Measurements from ENCODE around the gene PDZD7. TPM values are rescaled to one million over a fixed set of nuclear protein-coding genes. Genes with fewer than 3 reads are reported as not detected.
A peak's percentile ranks its signal among the peaks of the same experiment; 100 is the strongest.

The PDZD7 gene
- total and polyA plus RNA-seq, 9 donors = 0.07 to 1.2 (median 0.63) TPM

DNA sequence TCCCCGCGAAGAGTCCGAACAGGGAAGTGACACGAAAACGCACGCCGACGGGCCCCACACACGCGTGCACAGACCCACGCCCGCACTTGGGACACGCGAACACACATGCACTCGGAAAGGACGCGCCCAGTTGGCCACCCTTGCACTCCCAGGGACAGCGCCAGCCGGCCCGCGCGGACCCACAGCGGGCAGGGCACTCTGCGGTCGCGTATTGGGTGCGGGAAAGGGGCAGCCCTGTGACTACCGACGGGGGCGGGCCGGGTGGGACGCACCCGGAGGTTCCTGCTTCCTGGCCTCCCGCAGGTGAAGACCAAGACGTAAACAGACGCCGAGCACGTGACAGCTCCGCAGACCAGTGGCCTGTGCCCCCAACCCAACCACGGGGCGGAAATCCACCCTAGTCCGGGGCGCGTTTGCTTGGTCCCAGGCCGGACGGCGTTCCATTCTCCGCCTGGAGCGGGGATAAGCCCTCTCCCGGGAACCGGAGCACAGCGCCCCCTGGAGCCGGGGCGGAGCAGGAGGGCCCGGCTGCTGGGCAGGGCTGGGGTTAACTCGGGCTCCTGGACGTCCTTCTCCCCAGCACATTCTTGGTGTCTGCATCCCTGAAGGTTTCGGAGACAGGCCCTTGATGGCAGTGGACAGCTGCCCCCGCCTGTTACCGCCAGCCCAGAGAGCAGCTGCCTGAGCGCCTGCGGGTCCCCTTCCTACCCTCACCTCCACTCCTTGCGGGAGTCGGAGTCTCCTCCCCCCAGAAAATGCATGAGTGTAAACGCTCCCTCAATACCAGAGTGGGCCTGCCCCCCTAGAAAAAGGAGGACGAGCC, 33.4 kb downstream of the PDZD7 start:
- no peaks in the 10 kb centered on the region for H3K27me3 ChIP-seq
- 0 to 1% (median 1%) methylated on average over 38 to 66 of the region's 66 CpGs for WGBS, 3 donors
- peak; percentile 74 to 86 (median 83) for DNase-seq
- peaks cover 15% of the 10 kb centered on the region for H3K4me1 ChIP-seq (ENCODE audit: insufficient read depth)
- no peaks in the 10 kb centered on the region for H3K9me3 ChIP-seq
- peak overlapping the region; percentile 99 to 100 for H3K27ac ChIP-seq
- TF ChIP-seq CTCF (IDR thresholded peaks at IDR 0.05) (peak; percentile 67 to 91 (median 89)), EP300 (IDR thresholded peaks at IDR 0.05) (no peak)
- H3K4me3 ChIP-seq = peak overlapping the region; percentile 93
- H3K36me3 ChIP-seq = no peaks in the 10 kb centered on the region
- intact Hi-C loops (cut with DNase I) = loop anchor here in 1 of 4 donors (5.0 kb wide), 1 partner anchor 65 kb away; the partner anchor contains the start of gene KAZALD1

DNA sequence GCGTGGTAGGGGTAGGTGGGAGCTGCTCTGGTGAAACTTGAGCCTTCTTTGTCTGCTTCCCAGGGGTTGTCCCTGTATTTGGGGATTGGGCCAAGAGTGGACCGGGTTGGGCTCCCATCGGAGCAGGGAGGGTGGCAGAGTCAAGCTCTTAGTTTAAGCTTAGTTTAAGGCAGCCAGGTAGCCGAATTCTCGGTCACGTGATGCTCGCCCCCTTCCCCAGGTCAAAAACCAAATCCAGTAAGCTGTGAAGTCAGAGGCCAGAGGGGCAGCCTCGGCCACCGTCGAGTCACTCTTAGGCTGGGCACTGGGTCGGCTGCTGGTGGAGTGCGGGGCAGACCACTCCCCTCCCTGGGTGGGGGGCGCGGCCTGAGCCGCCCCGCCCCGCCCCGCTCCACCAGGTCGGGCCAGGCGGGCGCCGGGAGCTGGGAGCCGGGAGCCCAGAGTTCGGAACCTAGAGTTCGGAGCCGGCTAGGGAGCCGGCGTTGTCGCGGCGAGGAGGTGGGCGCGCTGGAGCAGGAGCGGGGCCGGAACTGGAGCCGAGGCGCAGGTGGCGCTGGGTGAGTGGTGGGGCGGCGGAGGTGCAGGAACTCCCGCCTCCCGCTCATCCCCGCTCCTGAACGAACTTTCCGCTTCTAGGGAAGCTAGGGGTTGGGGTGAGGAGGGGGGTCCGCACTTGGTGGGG, 34.1 kb downstream of the PDZD7 start:
- Histone ChIP-seq H3K4me3 (peak overlapping the region; percentile 93), H3K9me3 (no peaks in the 10 kb centered on the region), H3K4me1 (ENCODE audit: insufficient read depth) (peaks cover 8% of the 10 kb centered on the region), H3K27me3 (no peaks in the 10 kb centered on the region), H3K27ac (peak overlapping the region; percentile 99 to 100), H3K36me3 (no peaks in the 10 kb centered on the region)
- peak in 4 of 5 donors; percentile 36 to 71 (median 62) for DNase-seq
- intact Hi-C loops (cut with DNase I) = loop anchor here in 1 of 4 donors (5.0 kb wide), 1 partner anchor 65 kb away; the partner anchor contains the start of gene KAZALD1
- WGBS, 3 donors = 6 to 10% (median 7%) methylated on average over 30 to 46 of the region's 46 CpGs
- TF ChIP-seq CTCF (IDR thresholded peaks at IDR 0.05) = no peak
- no peak for TF ChIP-seq POLR2A (IDR thresholded peaks at IDR 0.05)
- TF ChIP-seq EP300 (IDR thresholded peaks at IDR 0.05) = no peak

DNA sequence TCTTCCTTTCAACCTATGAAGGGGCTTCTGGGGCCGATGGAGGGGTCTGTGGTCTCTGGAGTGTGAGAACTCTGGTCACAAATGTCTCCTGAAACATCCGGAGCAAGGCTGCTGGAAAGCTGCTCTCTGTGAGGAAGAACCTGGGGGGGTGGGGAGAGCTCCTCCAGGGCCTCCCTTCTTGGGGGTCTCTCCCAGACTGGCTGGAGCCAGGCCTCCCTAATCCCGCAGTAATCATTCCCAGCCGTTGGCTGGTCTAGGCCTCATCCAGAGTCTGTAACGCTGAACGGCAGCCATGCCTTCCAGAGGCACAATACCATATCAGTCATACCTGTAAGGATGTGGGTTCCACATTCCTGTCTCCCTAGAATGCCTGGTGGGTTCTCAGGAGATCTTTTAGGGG, 35.7 kb downstream of the PDZD7 start:
- DNase-seq = peak in 1 of 5 donors; percentile 26
- intact Hi-C loops (cut with DNase I) = loop anchor here (2.0 to 5.0 kb wide), 2 partner anchors 18 to 67 kb away; partner anchors contain the start of gene KAZALD1 (in 1 of the 4)
- 45 to 52% (median 49%) methylated on average over 6 of the region's 6 CpGs for WGBS, 3 donors
- no peak overlapping the region for H3K27ac ChIP-seq
- no peaks in the 10 kb centered on the region for H3K9me3 ChIP-seq
- H3K4me1 ChIP-seq (ENCODE audit: insufficient read depth) = peaks cover 6% of the 10 kb centered on the region
- H3K4me3 ChIP-seq = no peak overlapping the region
- no peak for TF ChIP-seq CTCF (IDR thresholded peaks at IDR 0.05)
- no peak for TF ChIP-seq POLR2A (IDR thresholded peaks at IDR 0.05)
- TF ChIP-seq EP300 (IDR thresholded peaks at IDR 0.05) = no peak
- H3K27me3 ChIP-seq = no peaks in the 10 kb centered on the region
- H3K36me3 ChIP-seq = no peaks in the 10 kb centered on the region

- H3K27ac ChIP-seq = no peak overlapping the region
- intact Hi-C loops (cut with DNase I) = loop anchor here (2.0 kb wide), 1 partner anchor 19 kb away; no protein-coding TSS in a partner anchor
- H3K27me3 ChIP-seq = no peaks in the 10 kb centered on the region
Measured at GRCh38 chr10:100993986-100994708, 36.8 kb downstream of the PDZD7 start.

More at GRCh38 chr10:100993986-100994708, 36.8 kb downstream of the PDZD7 start:
- 43 to 52% (median 45%) methylated on average over 10 of the region's 10 CpGs for WGBS, 3 donors
- Histone ChIP-seq H3K36me3 (no peaks in the 10 kb centered on the region), H3K9me3 (no peaks in the 10 kb centered on the region), H3K4me3 (no peak overlapping the region), H3K4me1 (ENCODE audit: insufficient read depth) (peaks cover 10% of the 10 kb centered on the region)
- TF ChIP-seq CTCF (IDR thresholded peaks at IDR 0.05) (peak; percentile 33 to 75 (median 54)), EP300 (IDR thresholded peaks at IDR 0.05) (no peak)
- peak in 1 of 5 donors; percentile 37 for DNase-seq

All from ovary (tissue), 9 donors.